Vagina (tissue), 2 donors: ENCODE results near the gene CCT4. TPM values are rescaled to one million over a fixed set of nuclear protein-coding genes. Genes with fewer than 3 reads are reported as not detected.
"Not testable (repeated sequence)": the region's sequence is repeated elsewhere in the genome, so short reads cannot be mapped to it uniquely, and the experiment has no call there.

Experiments used
- DNase-seq, 2 donors: peaks; one replicate each; pipeline ENCODE4 v3.0.0-alpha.2; 2017; ENCODE audit errors: extremely low spot score in 2 of 2
- H3K27ac ChIP-seq: fragments of 200-600 bp; sonication (generic); one replicate; pipeline ENCODE4 v1.5.1; 2019
- H3K27me3 ChIP-seq: fragments of 200-600 bp; sonication (generic); one replicate; pipeline ENCODE4 v1.5.1; 2019
- H3K36me3 ChIP-seq, 2 donors: fragments of 200-600 bp; sonication (generic); one replicate each; pipeline ENCODE4 v1.5.1; 2017 to 2019
- H3K4me1 ChIP-seq: fragments of 200-600 bp; sonication (generic); one replicate; pipeline ENCODE4 v1.5.1; 2019
- H3K4me3 ChIP-seq, 2 donors: fragments of 200-600 bp; sonication (generic); 1 replicate in 1 of 2; 2 replicates in 1 of 2; pipeline ENCODE4 v1.5.1; 2016 to 2019
- H3K9me3 ChIP-seq: fragments of 200-600 bp; sonication (generic); one replicate; pipeline ENCODE4 v1.5.1; 2019
- POLR2A ChIP-seq, 2 donors: fragments of 450-650 bp; IDR thresholded peaks; one replicate each; pipeline ENCODE4 v1.6.1; 2017; ENCODE audit warnings: antibody characterized with exemption in 2 of 2, mild to moderate bottlenecking in 2 of 2, moderate library complexity in 2 of 2
- POLR2AphosphoS5 ChIP-seq, 2 donors: sonication (generic); formaldehyde crosslinking; IDR thresholded peaks; one replicate each; pipeline ENCODE4 v1.9.0; 2017; ENCODE audit warnings: antibody characterized with exemption in 2 of 2, mild to moderate bottlenecking in 2 of 2, low read depth in 1 of 2; ENCODE audit not compliant: insufficient read depth in 1 of 2
- intact Hi-C: fragments of 100-400 bp; cut with DNase I; formaldehyde crosslinking; loops from one replicate; pipeline ENCODE4 v1.15.1; 2023
- total RNA-seq: library from RNA; depleted of rRNA; stranded (reverse); fragments of >200 nt; gene quantifications from one replicate; pipeline ENCODE4 v1.2.3, GENCODE V29; 2016
- TF ChIP-seq, protein P1 (sequence below), 3 experiments: fragments of 450-650 bp in 2 of 3; fragments of 200-600 bp in 1 of 3; sonication (generic) in 1 of 3; IDR thresholded peaks; one replicate each; pipeline ENCODE4 v1.5.1; 2017 to 2019; ENCODE audit warnings: antibody characterized with exemption in 3 of 3, mild to moderate bottlenecking in 2 of 3, moderate library complexity in 2 of 3

Gene CCT4
- total RNA-seq, 1 donor from 2014 or later: 72.7 TPM

GRCh38 chr2:61878761-61879160 lies 9.7 kb downstream of the CCT4 start:
- Histone ChIP-seq H3K36me3 (peaks cover 0 to 92% of the 10 kb centered on the region in 2 donors), H3K9me3 (no peaks in the 10 kb centered on the region), H3K4me3 (no peak overlapping the region), H3K27me3 (no peaks in the 10 kb centered on the region), H3K27ac (no peak overlapping the region), H3K4me1 (no peaks in the 10 kb centered on the region)
- no peak for TF ChIP-seq POLR2A (IDR thresholded peaks at IDR 0.05)
- TF ChIP-seq, protein P1, sequence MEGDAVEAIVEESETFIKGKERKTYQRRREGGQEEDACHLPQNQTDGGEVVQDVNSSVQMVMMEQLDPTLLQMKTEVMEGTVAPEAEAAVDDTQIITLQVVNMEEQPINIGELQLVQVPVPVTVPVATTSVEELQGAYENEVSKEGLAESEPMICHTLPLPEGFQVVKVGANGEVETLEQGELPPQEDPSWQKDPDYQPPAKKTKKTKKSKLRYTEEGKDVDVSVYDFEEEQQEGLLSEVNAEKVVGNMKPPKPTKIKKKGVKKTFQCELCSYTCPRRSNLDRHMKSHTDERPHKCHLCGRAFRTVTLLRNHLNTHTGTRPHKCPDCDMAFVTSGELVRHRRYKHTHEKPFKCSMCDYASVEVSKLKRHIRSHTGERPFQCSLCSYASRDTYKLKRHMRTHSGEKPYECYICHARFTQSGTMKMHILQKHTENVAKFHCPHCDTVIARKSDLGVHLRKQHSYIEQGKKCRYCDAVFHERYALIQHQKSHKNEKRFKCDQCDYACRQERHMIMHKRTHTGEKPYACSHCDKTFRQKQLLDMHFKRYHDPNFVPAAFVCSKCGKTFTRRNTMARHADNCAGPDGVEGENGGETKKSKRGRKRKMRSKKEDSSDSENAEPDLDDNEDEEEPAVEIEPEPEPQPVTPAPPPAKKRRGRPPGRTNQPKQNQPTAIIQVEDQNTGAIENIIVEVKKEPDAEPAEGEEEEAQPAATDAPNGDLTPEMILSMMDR (IDR thresholded peaks at IDR 0.05): no peak
- no peak for TF ChIP-seq POLR2AphosphoS5 (IDR thresholded peaks at IDR 0.05; ENCODE audit: insufficient read depth in 1 of 2, low read depth in 1 of 2)
- intact Hi-C loops: no loop called here
- DNase-seq: no peak

- no peaks in the 10 kb centered on the region for H3K9me3 ChIP-seq
- H3K4me1 ChIP-seq: no peaks in the 10 kb centered on the region
- H3K27me3 ChIP-seq: no peaks in the 10 kb centered on the region
- intact Hi-C loops: no loop called here
- no peak overlapping the region for H3K4me3 ChIP-seq
- no peak for DNase-seq
- peaks cover 0 to 90% of the 10 kb centered on the region in 2 donors for H3K36me3 ChIP-seq
- no peak overlapping the region for H3K27ac ChIP-seq
- TF ChIP-seq, protein P1 (IDR thresholded peaks at IDR 0.05): no peak
- TF ChIP-seq POLR2AphosphoS5 (IDR thresholded peaks at IDR 0.05; ENCODE audit: insufficient read depth in 1 of 2, low read depth in 1 of 2) (no peak), POLR2A (IDR thresholded peaks at IDR 0.05) (no peak)
Measured at GRCh38 chr2:61877571-61878245, 10.7 kb downstream of the CCT4 start.

DNA sequence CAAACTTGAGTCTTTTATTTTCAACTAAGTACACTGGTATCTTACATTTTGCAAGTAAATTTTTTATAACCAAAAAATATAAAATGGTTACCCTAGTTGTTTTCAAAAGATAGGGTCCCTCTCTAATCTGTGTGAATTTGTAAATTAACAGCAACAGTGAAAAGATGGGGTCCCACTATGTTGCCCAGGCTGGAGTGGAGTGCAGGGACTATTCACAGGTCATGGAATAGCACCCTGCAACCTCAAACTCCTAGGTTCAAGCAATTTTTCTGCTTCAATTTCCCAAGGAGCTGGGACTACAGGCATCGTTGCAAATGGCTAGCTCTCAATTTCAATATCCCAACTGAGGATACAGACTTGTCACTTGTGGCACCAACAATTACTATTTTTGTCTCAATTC lies 12.1 kb downstream of the CCT4 start:
- Histone ChIP-seq H3K27me3 (no peaks in the 10 kb centered on the region), H3K9me3 (no peaks in the 10 kb centered on the region), H3K4me3 (no peak overlapping the region), H3K36me3 (peaks cover 0 to 90% of the 10 kb centered on the region in 2 donors), H3K27ac (no peak overlapping the region), H3K4me1 (no peaks in the 10 kb centered on the region)
- intact Hi-C loops: no loop called here
- no peak for DNase-seq
- no peak for TF ChIP-seq POLR2A (IDR thresholded peaks at IDR 0.05)
- TF ChIP-seq POLR2AphosphoS5 (IDR thresholded peaks at IDR 0.05; ENCODE audit: insufficient read depth in 1 of 2, low read depth in 1 of 2): no peak
- TF ChIP-seq, protein P1 (IDR thresholded peaks at IDR 0.05): no peak

- H3K9me3 ChIP-seq, intact Hi-C loops, H3K4me3 ChIP-seq, H3K27me3 ChIP-seq, H3K4me1 ChIP-seq, H3K27ac ChIP-seq, DNase-seq: not testable (repeated sequence)
- H3K36me3 ChIP-seq: peaks cover 0 to 60% of the 10 kb centered on the region in 2 donors
Measured at GRCh38 chr2:61866482-61867089, 21.9 kb downstream of the CCT4 start.

DNA sequence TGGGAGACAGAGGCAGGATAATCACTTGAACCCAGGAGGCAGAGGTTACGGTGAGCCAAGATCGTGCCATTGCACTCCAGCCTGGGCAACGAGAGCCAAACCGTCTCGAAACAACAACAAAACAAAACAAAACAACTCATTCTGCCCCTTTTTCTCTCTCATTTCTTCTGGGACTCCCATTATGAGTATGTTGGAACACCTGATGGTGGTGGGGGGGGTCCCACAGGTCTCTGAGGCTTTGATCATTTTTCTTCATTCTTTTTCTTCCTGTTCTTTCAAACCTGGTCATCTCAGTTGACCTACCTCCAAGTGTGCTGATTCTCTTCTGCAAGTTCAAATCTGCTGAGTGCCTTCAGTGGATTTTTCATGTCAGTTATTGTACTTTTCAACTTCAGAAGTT lies 26.4 kb downstream of the CCT4 start:
- Histone ChIP-seq H3K27ac (no peak overlapping the region), H3K36me3 (peaks cover 0 to 16% of the 10 kb centered on the region in 2 donors), H3K4me1 (no peaks in the 10 kb centered on the region), H3K4me3 (no peak overlapping the region), H3K27me3 (no peaks in the 10 kb centered on the region), H3K9me3 (no peaks in the 10 kb centered on the region)
- no peak for DNase-seq
- TF ChIP-seq POLR2AphosphoS5 (IDR thresholded peaks at IDR 0.05; ENCODE audit: insufficient read depth in 1 of 2, low read depth in 1 of 2): no peak
- intact Hi-C loops: no loop called here

DNA sequence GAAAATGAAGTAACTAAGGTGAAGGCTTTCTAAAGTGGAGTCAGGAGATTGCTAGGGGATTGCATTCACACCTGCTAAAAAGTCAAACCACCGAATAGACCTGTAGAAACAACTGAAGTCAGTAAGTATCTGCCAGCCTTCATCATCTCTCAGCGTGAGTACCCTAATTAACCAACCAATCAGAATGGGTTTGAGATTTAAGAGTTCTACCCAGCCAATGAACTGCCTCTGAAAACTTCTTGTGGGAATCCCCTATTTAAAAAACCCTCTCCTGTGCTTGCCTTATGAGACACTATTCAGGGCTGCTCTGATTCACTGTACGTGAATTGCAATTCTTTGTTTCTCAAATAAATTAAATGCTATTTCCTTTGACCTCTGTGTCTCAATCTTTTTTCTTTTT lies 31.2 kb downstream of the CCT4 start:
- Histone ChIP-seq H3K27ac (no peak overlapping the region), H3K27me3 (no peaks in the 10 kb centered on the region), H3K4me3 (no peak overlapping the region), H3K36me3 (no peaks in the 10 kb centered on the region), H3K4me1 (peaks cover 9% of the 10 kb centered on the region), H3K9me3 (no peaks in the 10 kb centered on the region)
- TF ChIP-seq POLR2A (IDR thresholded peaks at IDR 0.05) (no peak), POLR2AphosphoS5 (IDR thresholded peaks at IDR 0.05; ENCODE audit: insufficient read depth in 1 of 2, low read depth in 1 of 2) (no peak)
- TF ChIP-seq, protein P1 (IDR thresholded peaks at IDR 0.05): no peak
- DNase-seq: no peak
- intact Hi-C loops: no loop called here
